ENCODE measurements around the gene TMEM204. TPM values are rescaled to one million over a fixed set of nuclear protein-coding genes. Genes with fewer than 3 reads are reported as not detected.

The TMEM204 gene
- total RNA-seq, 1 experiment from 2014 or later, result 0.61 TPM

- DNase-seq (ENCODE audit: low spot score), result no peak
Measured at GRCh38 chr16:1557576-1557975, 24.1 kb downstream of the TMEM204 start.

- DNase-seq (ENCODE audit: low spot score), result no peak
Measured at GRCh38 chr16:1559446-1559975, 26.0 kb downstream of the TMEM204 start.

- no peak for DNase-seq (ENCODE audit: low spot score)
Measured at GRCh38 chr16:1560153-1560552, 26.7 kb downstream of the TMEM204 start.

- no peak for DNase-seq (ENCODE audit: low spot score)
Measured at GRCh38 chr16:1560866-1561265, 27.4 kb downstream of the TMEM204 start.

- no peak for DNase-seq (ENCODE audit: low spot score)
Measured at GRCh38 chr16:1561266-1561665, 27.8 kb downstream of the TMEM204 start.

GRCh38 chr16:1561836-1562235 lies 28.4 kb downstream of the TMEM204 start:
- no peak for DNase-seq (ENCODE audit: low spot score)

- DNase-seq (ENCODE audit: low spot score), result no peak
Measured at GRCh38 chr16:1563786-1564185, 30.3 kb downstream of the TMEM204 start.

- DNase-seq (ENCODE audit: low spot score), result no peak
Measured at GRCh38 chr16:1564325-1564724, 30.9 kb downstream of the TMEM204 start.

GRCh38 chr16:1565083-1565805 lies 31.8 kb downstream of the TMEM204 start:
- no peak for DNase-seq (ENCODE audit: low spot score)

- no peak for DNase-seq (ENCODE audit: low spot score)
Measured at GRCh38 chr16:1567988-1568387, 34.5 kb downstream of the TMEM204 start.

GRCh38 chr16:1571012-1571671 lies 37.7 kb downstream of the TMEM204 start:
- no peak for DNase-seq (ENCODE audit: low spot score)

- no peak for DNase-seq (ENCODE audit: low spot score)
Measured at GRCh38 chr16:1572673-1573072, 39.2 kb downstream of the TMEM204 start.

- no peak for DNase-seq (ENCODE audit: low spot score)
Measured at GRCh38 chr16:1573301-1573700, 39.8 kb downstream of the TMEM204 start.

GRCh38 chr16:1575578-1575977 lies 42.1 kb downstream of the TMEM204 start:
- no peak for DNase-seq (ENCODE audit: low spot score)

GRCh38 chr16:1579214-1579613 lies 45.7 kb downstream of the TMEM204 start:
- DNase-seq (ENCODE audit: low spot score), result no peak

GRCh38 chr16:1580256-1580655 lies 46.8 kb downstream of the TMEM204 start:
- no peak for DNase-seq (ENCODE audit: low spot score)

GRCh38 chr16:1580956-1581355 lies 47.5 kb downstream of the TMEM204 start:
- DNase-seq (ENCODE audit: low spot score), result no peak

GRCh38 chr16:1581804-1582203 lies 48.3 kb downstream of the TMEM204 start:
- no peak for DNase-seq (ENCODE audit: low spot score)

GRCh38 chr16:1583180-1583579 lies 49.7 kb downstream of the TMEM204 start:
- DNase-seq (ENCODE audit: low spot score), result no peak

- no peak for DNase-seq (ENCODE audit: low spot score)
Measured at GRCh38 chr16:1584926-1585484, 51.5 kb downstream of the TMEM204 start.

GRCh38 chr16:1590366-1590765 lies 56.9 kb downstream of the TMEM204 start:
- DNase-seq (ENCODE audit: low spot score), result no peak

GRCh38 chr16:1590930-1591705 lies 57.7 kb downstream of the TMEM204 start:
- DNase-seq (ENCODE audit: low spot score), result no peak

Measured in HT-29 (cell line).